Activated naive CD4-positive, alpha-beta T cell treated with anti-CD3 and anti-CD28 coated beads, Interleukin-2, amount 50 U/mL, for 72 hours (primary cell): Measurements from ENCODE around the gene SREK1. TPM values are rescaled to one million over a fixed set of nuclear protein-coding genes. Genes with fewer than 3 reads are reported as not detected.
A peak's percentile ranks its signal among the peaks of the same experiment; 100 is the strongest.

Source experiments
- ATAC-seq, 2 donors: fragments of 150-1000 bp; cut with Tn5 transposase; 2 replicates each; pipeline ENCODE4 v1.10.0; 2021; ENCODE audit warnings: mild to moderate bottlenecking in 2 of 2, moderate library complexity in 2 of 2
- DNase-seq, 2 donors: peaks; one replicate each; pipeline ENCODE4 v3.0.0; 2021 to 2022; ENCODE audit warnings: low spot score in 2 of 2
- H3K27ac Mint-ChIP-seq, 2 donors: one replicate each; pipeline ENCODE4 v1.8.0; 2022; ENCODE audit warnings: mild to moderate bottlenecking in 2 of 2, mixed read lengths in 2 of 2
- H3K36me3 Mint-ChIP-seq, 2 donors: one replicate each; pipeline ENCODE4 v1.8.0; 2022; ENCODE audit warnings: mixed read lengths in 2 of 2
- H3K9me3 Mint-ChIP-seq, 2 donors: one replicate each; pipeline ENCODE4 v1.8.0; 2022; ENCODE audit warnings: mixed read lengths in 2 of 2
- total RNA-seq, 2 donors: library from RNA; stranded (reverse); gene quantifications; one replicate each; pipeline ENCODE4 v1.2.3, GENCODE V29; 2022

The SREK1 gene
- total RNA-seq, 2 donors from 2014 or later: 76.2 to 80.3 TPM

DNA sequence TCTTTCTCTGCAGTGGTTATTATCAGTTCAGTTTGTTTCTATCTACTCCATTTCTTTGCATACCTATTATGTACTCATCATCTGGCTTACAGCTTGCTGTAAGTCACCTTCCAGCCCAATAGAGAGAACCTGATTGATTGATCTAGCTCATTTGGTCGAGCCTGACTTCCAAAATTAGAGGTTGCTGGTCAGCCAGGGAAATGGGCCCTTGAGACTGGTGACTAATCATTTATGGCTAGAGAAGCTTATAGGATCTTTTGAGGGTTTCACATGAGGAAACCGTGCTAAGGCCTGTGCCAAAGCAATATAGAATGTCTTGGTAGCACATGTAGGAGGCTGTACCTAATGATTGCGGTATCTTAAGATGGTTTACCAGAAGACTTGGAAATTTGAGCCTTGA, 5.8 kb downstream of the SREK1 start:
- DNase-seq: no peak
- peaks cover 2 to 32% of the 10 kb centered on the region in 2 donors for H3K36me3 Mint-ChIP-seq
- peak overlapping the region in 1 of 2 donors; percentile 33 for H3K27ac Mint-ChIP-seq
- H3K9me3 Mint-ChIP-seq: peaks cover 0 to 4% of the 10 kb centered on the region in 2 donors
- ATAC-seq: peak in 1 of 2 donors; percentile 20

DNA sequence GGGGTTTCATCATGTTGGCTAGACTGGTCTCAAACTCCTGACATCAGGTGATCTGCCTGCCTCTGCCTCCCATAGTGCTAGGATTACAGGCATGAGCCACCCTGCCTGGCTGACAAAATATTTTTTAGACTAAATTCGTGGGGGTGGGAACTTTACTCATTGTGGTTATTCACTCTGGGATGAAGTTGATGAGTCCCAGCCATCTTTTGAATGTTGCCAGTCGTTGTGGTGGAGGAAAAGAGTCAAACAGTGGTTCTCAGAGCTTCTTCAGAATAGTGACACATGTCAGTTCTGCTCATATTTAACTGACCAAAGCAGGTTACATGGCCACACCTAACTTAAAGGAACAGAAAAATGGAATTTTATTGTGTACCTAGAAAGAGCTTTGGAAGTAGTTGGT, 6.9 kb downstream of the SREK1 start:
- H3K9me3 Mint-ChIP-seq: peaks cover 0 to 4% of the 10 kb centered on the region in 2 donors
- H3K27ac Mint-ChIP-seq: peak overlapping the region; percentile 15 to 33
- DNase-seq (no peak), ATAC-seq (peak; percentile 73 to 92)
- H3K36me3 Mint-ChIP-seq: peaks cover 0 to 32% of the 10 kb centered on the region in 2 donors

DNA sequence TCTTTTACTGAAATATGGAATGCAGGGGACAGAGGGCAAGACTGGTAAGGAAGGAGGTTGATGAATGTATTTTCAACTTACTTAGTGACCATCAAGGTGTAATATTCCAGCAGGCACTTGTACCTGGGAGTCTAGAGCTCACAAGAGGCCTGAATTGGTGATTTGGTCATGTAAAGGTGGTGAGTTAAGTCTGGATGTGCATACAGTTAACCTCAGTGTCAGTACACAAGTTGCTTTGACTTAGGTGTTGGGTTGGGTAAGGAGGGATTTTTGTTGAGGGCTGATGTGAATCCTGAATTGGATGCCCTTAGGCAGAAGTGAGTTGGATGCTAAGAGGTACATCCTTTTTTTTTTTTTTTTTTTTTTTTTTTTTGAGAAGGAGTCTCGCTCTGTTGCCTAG, 7.4 kb downstream of the SREK1 start:
- DNase-seq (no peak), ATAC-seq (peak; percentile 16 to 32)
- H3K27ac Mint-ChIP-seq: peak overlapping the region; percentile 15 to 33
- H3K9me3 Mint-ChIP-seq: peaks cover 0 to 4% of the 10 kb centered on the region in 2 donors
- H3K36me3 Mint-ChIP-seq: peaks cover 0 to 36% of the 10 kb centered on the region in 2 donors

- no peak for DNase-seq
These were observed 12.9 kb downstream of the SREK1 start for GRCh38 chr5:66157046-66157445.

GRCh38 chr5:66161356-66161755, 17.3 kb downstream of the SREK1 start:
- ATAC-seq (no peak), DNase-seq (no peak)
- peaks cover 8 to 17% of the 10 kb centered on the region in 2 donors for H3K36me3 Mint-ChIP-seq
- H3K27ac Mint-ChIP-seq: no peak overlapping the region
- H3K9me3 Mint-ChIP-seq: no peaks in the 10 kb centered on the region

More at GRCh38 chr5:66157046-66157445, 12.9 kb downstream of the SREK1 start:
- Mint-ChIP-seq H3K36me3 (peaks cover 0 to 14% of the 10 kb centered on the region in 2 donors), H3K27ac (no peak overlapping the region), H3K9me3 (no peaks in the 10 kb centered on the region)
- no peak for ATAC-seq

DNA sequence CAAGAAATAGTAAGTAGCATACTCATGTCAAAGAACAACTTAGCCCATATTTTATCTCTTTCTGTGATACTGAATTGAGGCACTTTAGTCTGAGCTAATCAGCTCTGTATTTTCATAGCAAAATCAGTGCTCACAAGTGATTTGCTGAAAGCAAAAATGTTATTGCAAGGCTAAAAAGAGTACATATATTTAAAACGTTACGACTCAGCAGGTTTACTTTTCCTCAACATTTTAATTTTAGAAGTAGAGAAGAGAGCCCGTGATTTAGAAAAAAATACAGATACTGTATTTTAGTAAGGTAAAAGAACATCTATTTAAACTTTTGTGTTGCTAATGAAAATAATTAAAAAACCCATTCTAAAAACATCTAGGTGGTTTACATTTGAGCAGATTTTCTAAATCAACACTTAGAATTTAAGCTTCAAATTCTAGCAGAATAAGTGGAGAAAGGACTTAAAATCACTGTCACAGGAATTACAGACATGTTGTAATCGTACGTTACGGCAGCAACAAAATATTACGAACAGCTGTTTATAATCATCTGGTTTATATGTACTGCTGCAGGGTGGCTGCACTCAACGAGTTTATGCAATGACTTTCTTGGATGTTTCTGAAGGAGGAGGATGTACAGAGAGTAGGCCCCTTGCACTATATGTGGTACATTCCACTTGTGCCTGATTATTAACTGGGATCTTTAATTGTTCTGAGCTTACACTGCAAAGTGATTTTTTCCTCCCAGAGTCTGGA, 20.1 kb downstream of the SREK1 start:
- DNase-seq (no peak), ATAC-seq (no peak)
- Mint-ChIP-seq H3K27ac (no peak overlapping the region), H3K36me3 (peaks cover 8 to 13% of the 10 kb centered on the region in 2 donors), H3K9me3 (no peaks in the 10 kb centered on the region)

GRCh38 chr5:66168226-66168625, 24.1 kb downstream of the SREK1 start:
- ATAC-seq (no peak), DNase-seq (no peak)
- peaks cover 16 to 29% of the 10 kb centered on the region in 2 donors for H3K36me3 Mint-ChIP-seq
- no peak overlapping the region for H3K27ac Mint-ChIP-seq
- H3K9me3 Mint-ChIP-seq: no peaks in the 10 kb centered on the region

- DNase-seq (no peak), ATAC-seq (peak; percentile 89 to 94)
- Mint-ChIP-seq H3K9me3 (no peaks in the 10 kb centered on the region), H3K36me3 (peaks cover 16 to 26% of the 10 kb centered on the region in 2 donors), H3K27ac (peak overlapping the region in 1 of 2 donors; percentile 96)
These were observed 25.4 kb downstream of the SREK1 start for GRCh38 chr5:66169534-66169933.

- Mint-ChIP-seq H3K36me3 (peaks cover 14 to 33% of the 10 kb centered on the region in 2 donors), H3K27ac (peak overlapping the region; percentile 66 to 96), H3K9me3 (no peaks in the 10 kb centered on the region)
- peak; percentile 41 to 72 for ATAC-seq
- DNase-seq: no peak
These were observed 26.3 kb downstream of the SREK1 start for GRCh38 chr5:66170195-66170919.

GRCh38 chr5:66171349-66172344, 27.5 kb downstream of the SREK1 start:
- Mint-ChIP-seq H3K36me3 (peaks cover 16 to 36% of the 10 kb centered on the region in 2 donors), H3K27ac (peak overlapping the region; percentile 66 to 93)

DNA sequence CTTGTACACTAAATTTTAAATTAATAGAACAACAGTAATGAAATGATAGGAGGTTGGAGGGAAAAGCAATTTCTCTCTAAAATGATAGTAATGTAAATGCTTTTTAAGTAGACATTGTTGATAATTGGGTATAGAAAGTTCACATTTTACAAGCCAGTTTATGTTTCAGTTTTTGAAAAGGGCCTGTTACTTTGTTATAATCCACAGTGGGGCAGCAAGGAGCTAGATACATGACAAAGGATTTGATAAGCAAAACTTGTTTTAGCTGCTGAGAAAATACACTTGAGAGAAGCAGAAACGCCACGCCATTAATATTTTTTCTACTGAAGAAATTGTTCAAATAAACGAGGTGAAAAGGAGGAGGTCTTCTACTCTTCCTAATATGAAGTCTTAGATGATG, 30.2 kb downstream of the SREK1 start:
- DNase-seq (no peak), ATAC-seq (no peak)
- Mint-ChIP-seq H3K27ac (no peak overlapping the region), H3K36me3 (peaks cover 22 to 54% of the 10 kb centered on the region in 2 donors), H3K9me3 (no peaks in the 10 kb centered on the region)

More at GRCh38 chr5:66171349-66172344, 27.5 kb downstream of the SREK1 start:
- DNase-seq: peak in 1 of 2 donors; percentile 35
- ATAC-seq: peak; percentile 34 to 63
- H3K9me3 Mint-ChIP-seq: no peaks in the 10 kb centered on the region

DNA sequence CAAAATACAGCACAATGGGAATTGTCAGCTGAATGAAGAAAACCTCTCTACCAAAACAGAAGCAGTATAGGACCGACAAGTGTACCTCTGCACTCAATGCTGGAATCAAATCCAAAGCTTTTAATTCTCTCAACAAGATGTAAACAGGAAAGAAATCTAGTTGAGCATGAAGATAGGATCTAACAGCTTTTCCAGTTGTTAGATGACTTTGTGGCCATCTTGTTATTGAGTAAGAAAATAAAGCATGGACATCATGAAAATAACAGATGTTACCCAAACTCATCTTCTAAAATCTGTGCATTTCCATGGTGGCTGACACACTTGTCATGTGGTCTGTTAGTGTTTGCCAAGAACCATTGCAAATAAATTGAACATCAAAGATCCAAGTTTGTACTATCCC, 34.7 kb downstream of the SREK1 start:
- Mint-ChIP-seq H3K9me3 (no peaks in the 10 kb centered on the region), H3K27ac (no peak overlapping the region), H3K36me3 (peaks cover 15 to 48% of the 10 kb centered on the region in 2 donors)
- ATAC-seq (no peak), DNase-seq (no peak)

DNA sequence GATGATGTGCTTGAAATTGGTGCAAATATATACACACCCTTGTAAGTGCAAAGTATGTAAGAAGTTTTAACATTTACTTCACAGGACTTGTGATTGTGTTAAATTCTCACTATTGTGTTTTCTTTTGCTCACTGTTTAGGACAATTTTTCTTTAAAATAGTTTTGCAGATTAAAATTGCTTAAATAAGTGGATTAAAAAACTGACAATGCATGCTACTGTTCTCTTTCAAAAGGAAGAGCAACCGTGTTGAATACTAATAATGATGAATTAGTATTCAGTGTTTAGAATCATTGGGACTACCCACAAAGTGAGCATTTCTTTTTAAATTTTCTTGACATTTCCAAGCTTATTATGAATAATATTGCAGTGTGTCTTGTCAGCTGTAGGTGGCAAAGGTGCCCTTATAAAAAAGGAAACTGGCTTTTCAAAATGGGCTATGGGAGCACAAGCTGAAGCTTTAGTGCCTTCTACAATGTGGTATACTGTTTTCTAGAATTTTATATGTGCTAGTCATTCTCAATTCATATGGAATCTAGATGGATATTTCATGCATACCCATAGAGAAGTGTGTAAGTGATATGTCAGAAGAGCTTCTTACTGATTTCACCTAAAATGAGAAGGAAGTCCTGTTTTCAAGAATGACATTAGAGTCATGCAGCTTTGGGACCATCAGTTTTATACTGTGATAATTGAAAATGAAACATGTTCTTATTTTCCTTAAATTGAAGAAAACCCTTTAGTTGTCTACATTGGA, 35.4 kb downstream of the SREK1 start:
- H3K27ac Mint-ChIP-seq: no peak overlapping the region
- no peaks in the 10 kb centered on the region for H3K9me3 Mint-ChIP-seq
- peak in 1 of 2 donors; percentile 69 for ATAC-seq
- H3K36me3 Mint-ChIP-seq: peaks cover 15 to 47% of the 10 kb centered on the region in 2 donors
- no peak for DNase-seq

GRCh38 chr5:66180282-66181155, 36.4 kb downstream of the SREK1 start:
- DNase-seq: no peak
- Mint-ChIP-seq H3K9me3 (no peaks in the 10 kb centered on the region), H3K36me3 (peaks cover 15 to 37% of the 10 kb centered on the region in 2 donors), H3K27ac (peak overlapping the region in 1 of 2 donors; percentile 52)
- peak in 1 of 2 donors; percentile 83 for ATAC-seq

- ATAC-seq (no peak), DNase-seq (no peak)
- Mint-ChIP-seq H3K36me3 (peaks cover 3 to 6% of the 10 kb centered on the region in 2 donors), H3K27ac (no peak overlapping the region), H3K9me3 (no peaks in the 10 kb centered on the region)
These were observed 42.0 kb downstream of the SREK1 start for GRCh38 chr5:66186108-66186507.
